PC-3 (cell line): ENCODE measurements around the gene TERB2.

Experiments used
- EZH2 ChIP-seq: fragments of 300-600 bp; sonication (generic); IDR thresholded peaks from one replicate; pipeline ENCODE4 v1.6.1; 2017; ENCODE audit warnings: antibody characterized with exemption, mild to moderate bottlenecking, low read length; ENCODE audit not compliant: unreplicated experiment
- EZH2phosphoT487 ChIP-seq: fragments of 300-600 bp; sonication (generic); IDR thresholded peaks from 2 replicates; pipeline ENCODE4 v1.6.1; 2018; ENCODE audit warnings: mild to moderate bottlenecking, antibody characterized with exemption, low read length, borderline replicate concordance
- TF ChIP-seq, protein P1 (sequence below): fragments of 300-600 bp; sonication (generic); conservative IDR thresholded peaks from 2 replicates; pipeline ENCODE4 v1.5.1; 2017; ENCODE audit warnings: antibody characterized with exemption, low read depth, mild to moderate bottlenecking, low read length

DNA sequence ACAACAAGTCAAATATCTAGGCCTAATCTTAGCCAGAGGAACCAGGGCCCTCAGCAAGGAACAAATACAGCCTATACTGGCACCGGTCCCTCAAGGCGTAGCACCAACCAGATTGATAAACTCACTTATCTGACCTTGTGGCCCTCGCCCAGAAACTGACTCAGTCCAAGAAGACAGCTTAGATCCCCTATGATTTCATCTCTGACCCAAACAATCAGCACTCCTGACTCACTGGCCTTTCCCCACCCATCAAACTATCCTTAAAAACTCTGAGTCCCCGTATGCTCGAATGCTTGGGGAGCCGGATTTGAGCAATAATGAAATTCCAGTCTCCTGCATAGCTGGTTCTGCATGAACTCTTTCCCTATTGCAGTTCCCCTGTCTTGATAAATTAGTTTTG is 64.9 kb downstream of the TERB2 start:
- TF ChIP-seq, protein P1, sequence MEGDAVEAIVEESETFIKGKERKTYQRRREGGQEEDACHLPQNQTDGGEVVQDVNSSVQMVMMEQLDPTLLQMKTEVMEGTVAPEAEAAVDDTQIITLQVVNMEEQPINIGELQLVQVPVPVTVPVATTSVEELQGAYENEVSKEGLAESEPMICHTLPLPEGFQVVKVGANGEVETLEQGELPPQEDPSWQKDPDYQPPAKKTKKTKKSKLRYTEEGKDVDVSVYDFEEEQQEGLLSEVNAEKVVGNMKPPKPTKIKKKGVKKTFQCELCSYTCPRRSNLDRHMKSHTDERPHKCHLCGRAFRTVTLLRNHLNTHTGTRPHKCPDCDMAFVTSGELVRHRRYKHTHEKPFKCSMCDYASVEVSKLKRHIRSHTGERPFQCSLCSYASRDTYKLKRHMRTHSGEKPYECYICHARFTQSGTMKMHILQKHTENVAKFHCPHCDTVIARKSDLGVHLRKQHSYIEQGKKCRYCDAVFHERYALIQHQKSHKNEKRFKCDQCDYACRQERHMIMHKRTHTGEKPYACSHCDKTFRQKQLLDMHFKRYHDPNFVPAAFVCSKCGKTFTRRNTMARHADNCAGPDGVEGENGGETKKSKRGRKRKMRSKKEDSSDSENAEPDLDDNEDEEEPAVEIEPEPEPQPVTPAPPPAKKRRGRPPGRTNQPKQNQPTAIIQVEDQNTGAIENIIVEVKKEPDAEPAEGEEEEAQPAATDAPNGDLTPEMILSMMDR, result no peak
- TF ChIP-seq EZH2, result no peak
- TF ChIP-seq EZH2phosphoT487, result no peak
